Astrocyte of the hippocampus (primary cell): ENCODE measurements around the gene FRMD6.
"Not testable (repeated sequence)": the region's sequence is repeated elsewhere in the genome, so short reads cannot be mapped to it uniquely, and the experiment has no call there.

Experiments
- DNase-seq: peaks from one replicate; pipeline ENCODE4 v3.0.0; 2011; ENCODE audit warnings: low read depth, low spot score

The FRMD6 gene

GRCh38 chr14:51630987-51631386, 20.7 kb upstream of the FRMD6 start:
- DNase-seq = no peak

GRCh38 chr14:51633298-51633697, 18.4 kb upstream of the FRMD6 start:
- DNase-seq = not testable (repeated sequence)

DNA sequence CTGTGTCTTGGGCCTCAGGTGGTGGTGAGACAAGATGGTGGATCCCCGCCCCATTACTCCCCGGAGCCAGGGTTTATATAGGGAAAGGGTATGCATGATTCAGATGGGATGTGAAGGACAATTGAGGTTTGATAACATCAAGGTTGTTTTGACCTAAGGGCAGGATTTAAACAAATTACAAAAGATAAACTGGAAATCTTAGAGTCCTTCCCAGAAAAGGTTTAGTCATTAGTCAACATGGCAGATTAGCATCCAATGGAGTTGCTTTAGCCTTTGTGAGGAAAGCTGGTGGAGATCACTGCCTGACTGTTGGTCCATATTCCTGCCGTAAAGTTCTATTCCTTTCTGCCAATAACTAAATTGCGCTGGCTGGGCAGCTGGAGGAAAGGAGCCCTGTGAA, 15.6 kb upstream of the FRMD6 start:
- DNase-seq = no peak

GRCh38 chr14:51638071-51638944, 13.4 kb upstream of the FRMD6 start:
- DNase-seq = peak; percentile 68

DNA sequence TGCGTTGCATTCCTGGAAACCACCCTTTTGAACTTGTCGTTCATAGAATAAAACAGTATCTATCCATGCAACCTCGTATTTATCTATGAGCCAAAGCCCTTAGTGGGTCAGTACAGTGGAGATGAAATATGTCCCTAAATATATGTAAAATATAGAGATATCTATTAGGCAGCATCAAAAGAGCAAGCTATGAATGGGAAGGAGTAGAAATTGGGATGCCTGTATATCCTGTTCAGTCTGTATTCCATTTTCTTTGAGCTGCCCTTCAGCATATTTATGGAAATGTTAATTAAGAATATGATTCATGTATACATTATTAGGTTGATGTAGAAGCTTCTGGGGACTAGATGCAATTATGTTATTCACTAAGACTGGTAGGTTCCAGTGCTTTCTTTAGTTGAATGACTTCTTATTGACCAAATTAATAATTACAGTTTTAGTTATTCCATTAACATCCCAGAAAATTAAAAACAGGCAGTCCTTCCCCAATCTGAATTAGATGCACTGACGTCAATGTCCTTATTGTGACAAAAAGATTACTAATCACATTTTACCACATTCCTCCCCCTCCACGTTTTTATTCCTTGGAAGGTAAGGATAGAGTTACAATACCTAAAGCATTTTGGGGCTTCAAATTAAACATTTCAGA, 11.9 kb upstream of the FRMD6 start:
- no peak for DNase-seq

- peak; percentile 58 for DNase-seq
Observed at GRCh38 chr14:51643140-51643539, 8.6 kb upstream of the FRMD6 start.

DNA sequence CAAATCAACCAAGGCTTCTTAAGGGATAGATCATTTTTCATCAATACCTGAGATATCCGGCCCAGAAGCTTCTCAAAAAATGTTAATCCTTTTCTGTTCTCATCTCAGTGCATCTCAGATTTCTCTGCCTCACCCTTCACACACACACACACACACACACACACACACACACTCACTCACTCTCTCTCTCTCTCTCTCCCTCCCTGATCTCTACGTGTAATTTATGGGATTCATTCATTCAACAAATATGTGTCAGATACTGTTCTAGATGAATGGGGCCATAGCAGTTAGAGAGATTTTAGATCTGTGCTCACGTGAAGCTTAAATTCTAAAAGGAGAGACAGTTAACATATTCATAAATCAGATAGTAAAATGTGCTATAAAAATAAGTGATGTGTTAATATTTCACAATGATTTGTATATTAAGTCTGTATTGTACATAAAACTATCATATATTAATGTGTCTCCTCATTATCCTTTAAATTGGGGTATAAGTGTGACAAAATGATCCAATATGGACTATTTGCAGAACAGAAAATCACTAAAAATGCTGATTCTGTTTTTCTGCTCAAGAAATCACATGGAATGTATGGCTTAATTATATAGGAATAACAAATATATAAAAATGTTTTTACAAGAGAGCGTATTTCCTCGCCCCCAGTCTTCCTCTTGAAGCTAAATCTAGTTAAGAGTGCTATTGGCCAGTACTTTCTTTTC, 7.3 kb upstream of the FRMD6 start:
- DNase-seq = no peak

- DNase-seq = no peak
Observed at GRCh38 chr14:51648296-51648695, 3.4 kb upstream of the FRMD6 start.

GRCh38 chr14:51650716-51651387, 858 bp upstream of the FRMD6 start:
- DNase-seq = peak; percentile 26

- no peak for DNase-seq
Observed at GRCh38 chr14:51652168-51653078, 713 bp downstream of the FRMD6 start.

GRCh38 chr14:51653079-51653774, 1.5 kb downstream of the FRMD6 start:
- DNase-seq = peak; percentile 81

DNA sequence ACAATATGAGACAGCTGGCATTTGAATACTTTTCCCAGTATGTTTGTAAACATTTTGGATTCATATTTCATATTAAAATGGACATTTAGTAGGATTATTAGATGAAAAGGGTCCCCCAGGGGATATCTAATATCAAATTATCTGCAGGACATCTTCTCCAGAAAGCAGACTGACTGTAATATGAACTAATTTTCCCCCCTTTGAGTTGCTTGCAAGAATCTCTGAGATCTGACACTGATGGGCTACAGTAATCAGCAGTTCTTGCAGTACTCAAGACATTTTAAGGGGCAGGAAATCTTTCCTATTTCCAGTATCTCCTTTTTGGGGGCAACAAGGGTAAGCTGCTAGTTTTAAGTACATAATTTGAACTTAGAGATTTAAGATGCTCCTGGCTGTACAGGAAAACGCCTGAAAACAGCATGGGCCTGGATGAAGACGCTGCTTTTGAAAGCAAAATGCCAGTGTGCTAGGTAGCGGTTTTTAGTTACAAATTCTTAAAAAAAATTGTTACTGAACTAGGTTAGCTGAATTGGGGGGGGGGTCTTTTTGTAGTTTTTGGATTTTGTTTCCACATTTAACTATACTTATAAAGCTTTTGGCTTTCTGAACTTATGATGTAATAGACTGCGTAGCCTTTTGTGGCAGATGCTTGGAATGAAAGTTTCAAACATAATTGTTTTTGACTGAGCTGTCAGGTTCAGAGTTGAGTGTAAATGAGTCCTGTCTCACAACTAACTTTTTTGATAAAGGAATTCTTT, 2.2 kb downstream of the FRMD6 start:
- DNase-seq = peak; percentile 36

DNA sequence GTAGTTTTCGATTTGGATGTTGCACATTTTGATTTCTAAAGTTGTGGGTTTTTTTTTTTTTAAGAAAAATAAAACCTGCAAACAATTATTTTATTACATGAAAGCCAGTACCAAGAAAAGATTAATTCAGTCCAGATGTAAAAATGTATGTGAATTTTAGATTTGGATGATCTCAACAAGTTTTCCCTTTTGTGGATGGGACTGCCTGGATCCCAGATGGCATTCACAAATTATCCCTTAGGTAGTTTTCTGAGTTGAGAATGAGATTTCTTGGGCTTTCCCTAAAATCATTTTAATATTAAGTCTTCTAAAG, 2.8 kb downstream of the FRMD6 start:
- DNase-seq = no peak

GRCh38 chr14:51657762-51658161, 6.1 kb downstream of the FRMD6 start:
- no peak for DNase-seq

- no peak for DNase-seq
Observed at GRCh38 chr14:51658441-51659173, 6.9 kb downstream of the FRMD6 start.

GRCh38 chr14:51660741-51661140, 9.0 kb downstream of the FRMD6 start:
- no peak for DNase-seq

GRCh38 chr14:51661504-51661903, 9.8 kb downstream of the FRMD6 start:
- DNase-seq = no peak

GRCh38 chr14:51663783-51664326, 12.1 kb downstream of the FRMD6 start:
- DNase-seq = no peak

GRCh38 chr14:51666070-51666469, 14.4 kb downstream of the FRMD6 start:
- DNase-seq = no peak
